GM21717 (cell line): ENCODE data around the gene NEU3.
"Not testable (repeated sequence)": the region's sequence is repeated elsewhere in the genome, so short reads cannot be mapped to it uniquely, and the experiment has no call there.

Experiments
- ATAC-seq: cut with Tn5 transposase; IDR thresholded peaks from one replicate; pipeline ENCODE4 v1.9.1; 2021; ENCODE audit warnings: mild to moderate bottlenecking, moderate library complexity; ENCODE audit not compliant: unreplicated experiment

NEU3 gene

GRCh38 chr11:75028321-75028720 lies 39.6 kb downstream of the NEU3 start:
- ATAC-seq = no peak

- ATAC-seq = no peak
Observed at GRCh38 chr11:75028724-75029123, 40.0 kb downstream of the NEU3 start.

- no peak for ATAC-seq
Observed at GRCh38 chr11:75029836-75030631, 41.3 kb downstream of the NEU3 start.

- no peak for ATAC-seq
Observed at GRCh38 chr11:75031224-75031753, 42.6 kb downstream of the NEU3 start.

GRCh38 chr11:75031771-75032549 lies 43.2 kb downstream of the NEU3 start:
- ATAC-seq = no peak

GRCh38 chr11:75032550-75032935 lies 43.8 kb downstream of the NEU3 start:
- no peak for ATAC-seq

GRCh38 chr11:75033916-75034315 lies 45.2 kb downstream of the NEU3 start:
- ATAC-seq = no peak

- no peak for ATAC-seq
Observed at GRCh38 chr11:75035256-75035655, 46.5 kb downstream of the NEU3 start.

GRCh38 chr11:75035911-75036565 lies 47.3 kb downstream of the NEU3 start:
- no peak for ATAC-seq

GRCh38 chr11:75040167-75040770 lies 51.5 kb downstream of the NEU3 start:
- no peak for ATAC-seq

GRCh38 chr11:75041263-75041662 lies 52.5 kb downstream of the NEU3 start:
- ATAC-seq = no peak

GRCh38 chr11:75041821-75042220 lies 53.1 kb downstream of the NEU3 start:
- not testable (repeated sequence) for ATAC-seq

GRCh38 chr11:75044381-75045170 lies 55.8 kb downstream of the NEU3 start:
- ATAC-seq = not testable (repeated sequence)

GRCh38 chr11:75046668-75047067 lies 57.9 kb downstream of the NEU3 start:
- ATAC-seq = not testable (repeated sequence)

- ATAC-seq = no peak
Observed at GRCh38 chr11:75047191-75047590, 58.5 kb downstream of the NEU3 start.

GRCh38 chr11:75049501-75050266 lies 61.0 kb downstream of the NEU3 start:
- not testable (repeated sequence) for ATAC-seq

- no peak for ATAC-seq
Observed at GRCh38 chr11:75050516-75050915, 61.8 kb downstream of the NEU3 start.

GRCh38 chr11:75051043-75051442 lies 62.3 kb downstream of the NEU3 start:
- no peak for ATAC-seq

GRCh38 chr11:75052457-75052856 lies 63.7 kb downstream of the NEU3 start:
- ATAC-seq = no peak
